Pulmonary artery endothelial cell (primary cell): Measurements from ENCODE around the gene POLR3G. TPM values are rescaled to one million over a fixed set of nuclear protein-coding genes. Genes with fewer than 3 reads are reported as not detected.
A peak's percentile ranks its signal among the peaks of the same experiment; 100 is the strongest.

Experiments
- DNase-seq: peaks from one replicate; pipeline ENCODE4 v3.0.0-alpha.2; 2011; ENCODE audit warnings: low read depth, low spot score
- total RNA-seq: library from RNA; depleted of rRNA; stranded (reverse); fragments of >200 nt; gene quantifications from 2 replicates; pipeline ENCODE4 v1.2.3, GENCODE V29; 2014

POLR3G gene
- total RNA-seq, 1 donor from 2014 or later: 10.0 TPM

GRCh38 chr5:90503596-90503995 is 28.9 kb downstream of the POLR3G start:
- DNase-seq: no peak

- DNase-seq: no peak
These were observed 30.1 kb downstream of the POLR3G start for GRCh38 chr5:90504743-90505142.

- DNase-seq: no peak
These were observed 31.6 kb downstream of the POLR3G start for GRCh38 chr5:90506221-90506620.

GRCh38 chr5:90510438-90510837 is 35.8 kb downstream of the POLR3G start:
- DNase-seq: no peak

GRCh38 chr5:90514520-90514919 is 39.9 kb downstream of the POLR3G start:
- no peak for DNase-seq

- no peak for DNase-seq
These were observed 44.0 kb downstream of the POLR3G start for GRCh38 chr5:90518661-90519060.

GRCh38 chr5:90519081-90519480 is 44.4 kb downstream of the POLR3G start:
- DNase-seq: no peak

GRCh38 chr5:90528601-90529193 is 54.0 kb downstream of the POLR3G start:
- DNase-seq: no peak

- peak; percentile 84 for DNase-seq
These were observed 54.7 kb downstream of the POLR3G start, which contains the start of gene LYSMD3 for GRCh38 chr5:90529194-90529938. Gene LYSMD3, minus strand, starts transcription at chr5:90529584. Its CDS starts 4,295 bp downstream, at chr5:90525289.

- no peak for DNase-seq
These were observed 55.4 kb downstream of the POLR3G start for GRCh38 chr5:90529939-90530677.

GRCh38 chr5:90530736-90531487 is 56.2 kb downstream of the POLR3G start:
- no peak for DNase-seq

GRCh38 chr5:90533794-90534193 is 59.1 kb downstream of the POLR3G start:
- no peak for DNase-seq

GRCh38 chr5:90534922-90535321 is 60.3 kb downstream of the POLR3G start:
- DNase-seq: no peak

GRCh38 chr5:90542827-90543519 is 68.3 kb downstream of the POLR3G start:
- DNase-seq: no peak

GRCh38 chr5:90545511-90545910 is 70.8 kb downstream of the POLR3G start:
- DNase-seq: no peak

- DNase-seq: no peak
These were observed 71.7 kb downstream of the POLR3G start for GRCh38 chr5:90546216-90546837.

GRCh38 chr5:90547072-90547536 is 72.4 kb downstream of the POLR3G start:
- DNase-seq: no peak

- DNase-seq: no peak
These were observed 73.5 kb downstream of the POLR3G start for GRCh38 chr5:90548069-90548593.

GRCh38 chr5:90549223-90549622 is 74.6 kb downstream of the POLR3G start:
- DNase-seq: no peak

- no peak for DNase-seq
These were observed 75.1 kb downstream of the POLR3G start for GRCh38 chr5:90549729-90550275.
